22Rv1 (cell line): ENCODE measurements around the gene GFRA1.

Experiments
- ZFX ChIP-seq: fragments of 450-650 bp; IDR thresholded peaks from 2 replicates; pipeline ENCODE4 v1.6.1; 2017; ENCODE audit warnings: antibody characterized with exemption, borderline replicate concordance
- TF ChIP-seq, protein P1 (sequence below): fragments of 450-650 bp; IDR thresholded peaks from 2 replicates; pipeline ENCODE4 v1.5.1; 2017; ENCODE audit warnings: mild to moderate bottlenecking

DNA sequence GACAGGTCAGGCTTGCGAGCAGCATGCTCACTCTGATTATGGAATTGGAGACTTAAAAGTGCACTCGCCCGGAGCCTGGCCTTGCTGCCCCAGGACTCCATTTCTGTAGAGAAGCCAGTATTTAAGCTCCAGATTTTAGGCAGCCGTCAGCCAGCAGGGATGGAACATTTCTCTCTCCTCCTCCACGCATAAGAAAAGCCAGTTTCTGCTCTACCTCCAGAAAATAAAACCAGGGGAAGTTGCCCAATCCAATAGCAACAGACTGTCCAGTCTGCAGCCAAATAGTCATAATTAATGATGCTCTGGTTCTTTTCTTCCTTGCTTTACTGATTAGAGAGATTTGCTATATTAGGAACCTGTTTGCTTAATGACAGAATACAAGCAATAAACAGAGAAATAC, 203.2 kb downstream of the GFRA1 start:
- TF ChIP-seq ZFX = no peak
- TF ChIP-seq, protein P1, sequence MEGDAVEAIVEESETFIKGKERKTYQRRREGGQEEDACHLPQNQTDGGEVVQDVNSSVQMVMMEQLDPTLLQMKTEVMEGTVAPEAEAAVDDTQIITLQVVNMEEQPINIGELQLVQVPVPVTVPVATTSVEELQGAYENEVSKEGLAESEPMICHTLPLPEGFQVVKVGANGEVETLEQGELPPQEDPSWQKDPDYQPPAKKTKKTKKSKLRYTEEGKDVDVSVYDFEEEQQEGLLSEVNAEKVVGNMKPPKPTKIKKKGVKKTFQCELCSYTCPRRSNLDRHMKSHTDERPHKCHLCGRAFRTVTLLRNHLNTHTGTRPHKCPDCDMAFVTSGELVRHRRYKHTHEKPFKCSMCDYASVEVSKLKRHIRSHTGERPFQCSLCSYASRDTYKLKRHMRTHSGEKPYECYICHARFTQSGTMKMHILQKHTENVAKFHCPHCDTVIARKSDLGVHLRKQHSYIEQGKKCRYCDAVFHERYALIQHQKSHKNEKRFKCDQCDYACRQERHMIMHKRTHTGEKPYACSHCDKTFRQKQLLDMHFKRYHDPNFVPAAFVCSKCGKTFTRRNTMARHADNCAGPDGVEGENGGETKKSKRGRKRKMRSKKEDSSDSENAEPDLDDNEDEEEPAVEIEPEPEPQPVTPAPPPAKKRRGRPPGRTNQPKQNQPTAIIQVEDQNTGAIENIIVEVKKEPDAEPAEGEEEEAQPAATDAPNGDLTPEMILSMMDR = no peak
